ENCODE measurements around the gene TULP4.

DNA sequence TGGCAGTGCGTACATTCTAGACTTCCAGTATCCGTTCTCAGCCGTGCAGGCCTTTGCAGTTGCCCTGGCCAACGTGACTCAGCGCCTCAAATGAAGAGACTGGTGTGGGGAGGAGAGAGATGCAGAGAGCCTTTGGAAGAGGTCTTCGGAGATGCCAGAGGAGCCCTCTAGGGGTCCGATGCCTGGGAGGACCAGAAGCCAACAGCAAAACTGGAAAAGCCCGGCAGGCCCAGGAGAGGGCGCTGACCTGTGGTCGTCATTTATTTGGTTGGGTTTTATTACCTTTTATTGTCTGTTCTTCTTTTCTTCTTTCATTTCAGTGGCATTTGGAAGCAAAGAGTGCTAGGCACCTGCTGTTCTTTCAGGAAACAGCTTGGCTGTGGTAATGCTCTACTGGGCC lies 194.3 kb downstream of the TULP4 start:
- TF ChIP-seq, protein P1, sequence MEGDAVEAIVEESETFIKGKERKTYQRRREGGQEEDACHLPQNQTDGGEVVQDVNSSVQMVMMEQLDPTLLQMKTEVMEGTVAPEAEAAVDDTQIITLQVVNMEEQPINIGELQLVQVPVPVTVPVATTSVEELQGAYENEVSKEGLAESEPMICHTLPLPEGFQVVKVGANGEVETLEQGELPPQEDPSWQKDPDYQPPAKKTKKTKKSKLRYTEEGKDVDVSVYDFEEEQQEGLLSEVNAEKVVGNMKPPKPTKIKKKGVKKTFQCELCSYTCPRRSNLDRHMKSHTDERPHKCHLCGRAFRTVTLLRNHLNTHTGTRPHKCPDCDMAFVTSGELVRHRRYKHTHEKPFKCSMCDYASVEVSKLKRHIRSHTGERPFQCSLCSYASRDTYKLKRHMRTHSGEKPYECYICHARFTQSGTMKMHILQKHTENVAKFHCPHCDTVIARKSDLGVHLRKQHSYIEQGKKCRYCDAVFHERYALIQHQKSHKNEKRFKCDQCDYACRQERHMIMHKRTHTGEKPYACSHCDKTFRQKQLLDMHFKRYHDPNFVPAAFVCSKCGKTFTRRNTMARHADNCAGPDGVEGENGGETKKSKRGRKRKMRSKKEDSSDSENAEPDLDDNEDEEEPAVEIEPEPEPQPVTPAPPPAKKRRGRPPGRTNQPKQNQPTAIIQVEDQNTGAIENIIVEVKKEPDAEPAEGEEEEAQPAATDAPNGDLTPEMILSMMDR (IDR thresholded peaks at IDR 0.05 in 8 of 11, conservative IDR thresholded peaks at IDR 0.05 in 3 of 11): no peak
- no peak for TF ChIP-seq POLR2AphosphoS5 (IDR thresholded peaks at IDR 0.05)
- TF ChIP-seq POLR2A (IDR thresholded peaks at IDR 0.05): no peak
